IMR-90 (cell line): ENCODE data around the gene PNCK. TPM values are rescaled to one million over a fixed set of nuclear protein-coding genes. Genes with fewer than 3 reads are reported as not detected.

Experiments
- ATAC-seq: fragments of 200-7000 bp; cut with Tn5 transposase; 2 replicates; pipeline ENCODE4 v1.9.1; 2020; ENCODE audit warnings: low read depth, mild to moderate bottlenecking, moderate library complexity
- BruUV-seq: library from RNA; stranded (reverse); fragments of 400-500 nt; replicated peaks from 2 replicates; lab custom pipeline; 2021; lab: Mats Ljungman, UMichigan
- CTCF ChIA-PET: fragments of 300-600 bp; formaldehyde crosslinking; extraction: SDS; loops from one replicate; lab custom pipeline; 2021; ENCODE audit warnings: antibody characterized with exemption; lab: Yijun Ruan, JAX
- POLR2A ChIA-PET: fragments of 300-600 bp; sonication (Branson Sonifier 250); formaldehyde crosslinking; loops from one replicate; lab custom pipeline; 2022; ENCODE audit warnings: antibody characterized with exemption; ENCODE audit not compliant: unreplicated experiment; lab: Charles Lee
- DNase-seq: peaks from one replicate; pipeline ENCODE4 v3.0.0; 2013
- H2AFZ ChIP-seq: replicated peaks from 2 replicates; pipeline ENCODE3; 2013; ENCODE audit warnings: low read length, mild to moderate bottlenecking; ENCODE audit not compliant: poor library complexity
- H2AK5ac ChIP-seq: 2 replicates; pipeline ENCODE4 v1.6.1; 2013; ENCODE audit warnings: low read depth, low read length, inconsistent platforms
- H2AK9ac ChIP-seq: replicated peaks from 2 replicates; pipeline ENCODE3; 2013; ENCODE audit warnings: mild to moderate bottlenecking, low read depth, low read length, moderate library complexity; ENCODE audit not compliant: poor library complexity
- H2BK120ac ChIP-seq: 2 replicates; pipeline ENCODE4 v1.6.1; 2013; ENCODE audit warnings: low read depth, low read length, inconsistent platforms
- H2BK15ac ChIP-seq: 3 replicates; pipeline ENCODE4 v1.6.1; 2013; ENCODE audit warnings: low read depth, low read length, inconsistent platforms
- H2BK20ac ChIP-seq: 2 replicates; pipeline ENCODE4 v1.6.1; 2013; ENCODE audit warnings: low read depth, mild to moderate bottlenecking, inconsistent platforms, low read length, moderate library complexity
- H2BK5ac ChIP-seq: 2 replicates; pipeline ENCODE4 v1.6.1; 2013; ENCODE audit warnings: mild to moderate bottlenecking, low read depth, low read length, inconsistent platforms; ENCODE audit not compliant: poor library complexity, severe bottlenecking
- H3K14ac ChIP-seq: replicated peaks from 2 replicates; pipeline ENCODE4 v1.6.1; 2013; ENCODE audit warnings: low read depth, low read length, inconsistent platforms
- H3K18ac ChIP-seq: 2 replicates; pipeline ENCODE4 v1.6.1; 2013; ENCODE audit warnings: low read depth, low read length, control low read depth
- H3K23ac ChIP-seq: 2 replicates; pipeline ENCODE4 v1.6.1; 2013; ENCODE audit warnings: low read depth, low read length, inconsistent platforms
- H3K27ac ChIP-seq: 2 replicates; pipeline ENCODE4 v1.5.1; 2013; ENCODE audit warnings: mild to moderate bottlenecking, control low read depth, low read length; ENCODE audit not compliant: insufficient read depth
- H3K27me3 ChIP-seq: 2 replicates; pipeline ENCODE4 v1.6.1; 2013; ENCODE audit warnings: low read length; ENCODE audit not compliant: control insufficient read depth, insufficient read depth
- H3K36me3 ChIP-seq: 2 replicates; pipeline ENCODE4 v1.6.1; 2013; ENCODE audit warnings: low read length, mixed read lengths; ENCODE audit not compliant: control insufficient read depth, insufficient read depth
- H3K4ac ChIP-seq: 2 replicates; pipeline ENCODE4 v1.6.1; 2013; ENCODE audit warnings: low read depth, low read length, inconsistent platforms
- H3K4me1 ChIP-seq: 2 replicates; pipeline ENCODE4 v1.6.1; 2013; ENCODE audit warnings: low read length, mixed read lengths; ENCODE audit not compliant: control insufficient read depth, insufficient read depth
- H3K4me2 ChIP-seq: 2 replicates; pipeline ENCODE4 v1.6.1; 2013; ENCODE audit warnings: low read depth, mild to moderate bottlenecking, control low read depth, low read length, moderate library complexity
- H3K4me3 ChIP-seq: 2 replicates; pipeline ENCODE4 v1.5.1; 2013; ENCODE audit warnings: low read depth, mild to moderate bottlenecking, control low read depth, low read length, moderate library complexity; ENCODE audit not compliant: insufficient read depth
- H3K56ac ChIP-seq: 2 replicates; pipeline ENCODE4 v1.6.1; 2013; ENCODE audit warnings: low read length, inconsistent platforms; ENCODE audit not compliant: insufficient read depth; ENCODE audit errors: extremely low read depth
- H3K79me1 ChIP-seq, 2 experiments: 2 replicates each; pipeline ENCODE4 v1.6.1; 2013; ENCODE audit warnings: low read length in 2 of 2, inconsistent platforms in 1 of 2, low read depth in 1 of 2
- H3K9ac ChIP-seq: 2 replicates; pipeline ENCODE4 v1.6.1; 2013; ENCODE audit warnings: low read depth, low read length, control low read depth
- H3K9me1 ChIP-seq: 2 replicates; pipeline ENCODE4 v1.6.1; 2013; ENCODE audit warnings: low read length, inconsistent platforms; ENCODE audit not compliant: insufficient read depth
- H3K9me3 ChIP-seq: 2 replicates; pipeline ENCODE4 v1.6.1; 2013; ENCODE audit warnings: low read length; ENCODE audit not compliant: control insufficient read depth, insufficient read depth
- H4K20me1 ChIP-seq: 2 replicates; pipeline ENCODE4 v1.6.1; 2013; ENCODE audit warnings: low read length, inconsistent platforms; ENCODE audit not compliant: insufficient read depth
- H4K5ac ChIP-seq: 2 replicates; pipeline ENCODE4 v1.6.1; 2013; ENCODE audit warnings: mild to moderate bottlenecking, low read depth, low read length, control low read depth
- H4K8ac ChIP-seq, 2 experiments: 2 replicates each; pipeline ENCODE4 v1.6.1; 2013; ENCODE audit warnings: low read depth in 2 of 2, low read length in 2 of 2, control low read depth in 1 of 2, inconsistent platforms in 1 of 2
- H4K91ac ChIP-seq: 2 replicates; pipeline ENCODE4 v1.6.1; 2013; ENCODE audit warnings: low read depth, low read length, inconsistent platforms; ENCODE audit not compliant: insufficient read depth
- RCOR1 ChIP-seq: IDR thresholded peaks from 2 replicates; pipeline ENCODE4 v1.6.1; 2012; ENCODE audit warnings: mild to moderate bottlenecking, low read length, improper control_type of control experiment; ENCODE audit not compliant: insufficient replicate concordance
- RFX5 ChIP-seq: IDR thresholded peaks from 2 replicates; pipeline ENCODE4 v1.8.0; 2012; ENCODE audit warnings: low read depth, mild to moderate bottlenecking, low read length, moderate library complexity
- SMC3 ChIP-seq: fragments of 150-350 bp; IDR thresholded peaks from 2 replicates; pipeline ENCODE4 v1.6.1; 2016; ENCODE audit warnings: low read depth, mild to moderate bottlenecking, antibody characterized with exemption, low read length, moderate library complexity
- WGBS, 2 experiments: methylation state at CpG; one replicate each; pipeline versions ENCODE4 v1.1.5 to v1.1.7; 2013; ENCODE audit warnings: missing lambda C conversion rate in 2 of 2; ENCODE audit not compliant: insufficient read length in 1 of 2; ENCODE audit errors: extremely low coverage in 2 of 2; 5-methylcytosine and 5-hydroxymethylcytosine counted together
- dilution Hi-C: fragments of 300-500 bp; cut with HindIII; formaldehyde crosslinking; loops from one replicate; pipeline ENCODE4 v1.14.3; 2018; ENCODE audit warnings: low sequenced_read_pairs; ENCODE audit not compliant: unreplicated experiment
- in situ Hi-C: fragments of 300-500 bp; cut with MboI; formaldehyde crosslinking; loops from 3 replicates; pipeline ENCODE4 v1.14.3; 2019; ENCODE audit warnings: low sequenced_read_pairs, inconsistent platforms, mixed read lengths
- intact Hi-C: fragments of 100-400 bp; cut with micrococcal nuclease; formaldehyde crosslinking; loops from 2 replicates; pipeline ENCODE4 v1.10.0; 2022
- polyA plus RNA-seq, 3 experiments: library from polyadenylated mRNA; depleted of rRNA; stranded (reverse); fragments of >200 nt; gene quantifications; 2 replicates each; pipeline ENCODE4 v1.2.3, GENCODE V29; 2012; ENCODE audit warnings: low replicate concordance in 1 of 3
- total RNA-seq: library from RNA; depleted of rRNA; stranded (reverse); fragments of >200 nt; gene quantifications from 2 replicates; pipeline ENCODE4 v1.2.3, GENCODE V29; 2012
- TF ChIP-seq, protein P1 (sequence below): fragments of 150-350 bp; IDR thresholded peaks from 2 replicates; pipeline ENCODE4 v1.6.1; 2017; ENCODE audit warnings: mild to moderate bottlenecking, antibody characterized with exemption, low read length, low read depth

The PNCK gene
- total and polyA plus RNA-seq, 2 of the 4 experiments (the other 2 are of a cell fraction) = 0.18 to 0.22 TPM

DNA sequence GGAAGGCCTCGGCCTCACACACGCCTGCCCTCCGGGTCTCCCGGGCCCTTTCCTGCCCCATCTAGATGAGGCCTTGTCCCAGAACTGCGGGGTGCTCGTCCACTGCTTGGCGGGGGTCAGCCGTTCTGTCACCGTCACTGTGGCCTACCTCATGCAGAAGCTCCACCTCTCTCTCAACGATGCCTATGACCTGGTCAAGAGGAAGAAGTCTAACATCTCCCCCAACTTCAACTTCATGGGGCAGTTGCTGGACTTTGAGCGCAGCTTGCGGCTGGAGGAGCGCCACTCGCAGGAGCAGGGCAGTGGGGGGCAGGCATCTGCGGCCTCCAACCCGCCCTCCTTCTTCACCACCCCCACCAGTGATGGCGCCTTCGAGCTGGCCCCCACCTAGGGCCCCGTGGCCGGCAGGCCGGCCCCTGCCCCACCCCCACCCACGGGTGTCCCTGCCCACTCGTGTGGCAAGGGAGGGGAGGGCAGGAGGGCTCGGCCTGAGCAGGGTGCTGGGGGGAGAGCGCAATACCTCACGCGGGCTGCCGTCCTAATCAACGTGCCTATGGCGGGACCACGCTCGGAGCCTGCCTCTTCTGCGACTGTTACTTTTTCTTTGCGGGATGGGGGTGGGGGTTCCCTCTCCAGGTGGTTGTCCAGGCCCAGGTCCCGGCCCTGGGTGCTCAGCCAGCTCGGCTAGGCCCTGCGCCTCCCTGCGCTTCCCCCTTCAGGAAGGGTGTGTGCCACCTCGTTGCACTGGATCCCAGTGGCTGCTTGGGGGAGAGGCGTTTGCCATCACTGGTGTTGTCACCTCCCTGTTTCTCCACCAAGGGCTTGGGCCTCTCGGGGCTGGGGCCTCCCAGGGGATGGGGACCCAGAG is 23.5 kb downstream of the PNCK start:
- WGBS, 2 experiments = no CpG with 5 or more reads among the region's 41 CpGs
- H3K27me3 ChIP-seq = peaks cover 30% of the 10 kb centered on the region
- intact Hi-C loops = loop anchor here (1.0 kb wide), 1 partner anchor 111 kb away; no protein-coding TSS in a partner anchor
- no peaks in the 10 kb centered on the region for H3K79me1 ChIP-seq
- ChIA-PET CTCF (no interaction called here), POLR2A (no interaction called here)
- H3K14ac ChIP-seq = no peak overlapping the region
- no peak overlapping the region for H2AK5ac ChIP-seq
- no peak overlapping the region for H3K4ac ChIP-seq
- no peak overlapping the region for H2AFZ ChIP-seq
- H2BK15ac ChIP-seq = no peak overlapping the region
- H3K4me2 ChIP-seq = no peak overlapping the region
- H3K9ac ChIP-seq = no peak overlapping the region
- no peak for ATAC-seq
- H3K23ac ChIP-seq = no peak overlapping the region
- H3K4me3 ChIP-seq = no peak overlapping the region
- BruUV-seq = no TSS peak
- no peaks in the 10 kb centered on the region for H3K36me3 ChIP-seq
- TF ChIP-seq RCOR1 (no peak), SMC3 (no peak), RFX5 (no peak)
- TF ChIP-seq, protein P1, sequence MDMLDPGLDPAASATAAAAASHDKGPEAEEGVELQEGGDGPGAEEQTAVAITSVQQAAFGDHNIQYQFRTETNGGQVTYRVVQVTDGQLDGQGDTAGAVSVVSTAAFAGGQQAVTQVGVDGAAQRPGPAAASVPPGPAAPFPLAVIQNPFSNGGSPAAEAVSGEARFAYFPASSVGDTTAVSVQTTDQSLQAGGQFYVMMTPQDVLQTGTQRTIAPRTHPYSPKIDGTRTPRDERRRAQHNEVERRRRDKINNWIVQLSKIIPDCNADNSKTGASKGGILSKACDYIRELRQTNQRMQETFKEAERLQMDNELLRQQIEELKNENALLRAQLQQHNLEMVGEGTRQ = no peak
- DNase-seq = no peak
- no peaks in the 10 kb centered on the region for H3K4me1 ChIP-seq
- H4K8ac ChIP-seq = no peak overlapping the region
- H2BK5ac ChIP-seq = no peak overlapping the region
- no peak overlapping the region for H3K27ac ChIP-seq
- dilution Hi-C loops = no loop called here
- H3K9me3 ChIP-seq = peaks cover 3% of the 10 kb centered on the region; the same call in 1 of the 2 replicates
- H2BK120ac ChIP-seq = no peak overlapping the region
- no peak overlapping the region for H2BK20ac ChIP-seq
- no peak overlapping the region for H2AK9ac ChIP-seq
- H4K91ac ChIP-seq = no peak overlapping the region
- no peak overlapping the region for H4K5ac ChIP-seq
- no peak overlapping the region for H3K18ac ChIP-seq
- no peak overlapping the region for H3K56ac ChIP-seq
- no peaks in the 10 kb centered on the region for H3K9me1 ChIP-seq
- in situ Hi-C loops = loop anchor here (25.0 kb wide), 1 partner anchor 688 kb away; no protein-coding TSS in a partner anchor
- no peaks in the 10 kb centered on the region for H4K20me1 ChIP-seq
